Measurements from ENCODE around the gene SEC24B.
"Not testable (repeated sequence)": the region's sequence is repeated elsewhere in the genome, so short reads cannot be mapped to it uniquely, and the experiment has no call there.

SEC24B gene

GRCh38 chr4:109576462-109576861 lies 142.8 kb downstream of the SEC24B start:
- DNase-seq (ENCODE audit: low read depth in 2 of 2) = no peak

GRCh38 chr4:109578846-109579245 lies 145.2 kb downstream of the SEC24B start:
- no peak for DNase-seq (ENCODE audit: low read depth in 2 of 2)

GRCh38 chr4:109579997-109580396 lies 146.4 kb downstream of the SEC24B start:
- DNase-seq (ENCODE audit: low read depth in 2 of 2) = not testable (repeated sequence)

- peak in 1 of 2 donors; percentile 10 for DNase-seq (ENCODE audit: low read depth in 2 of 2)
Observed at GRCh38 chr4:109588176-109588575, 154.6 kb downstream of the SEC24B start.

- DNase-seq (ENCODE audit: low read depth in 2 of 2) = no peak
Observed at GRCh38 chr4:109589119-109589518, 155.5 kb downstream of the SEC24B start.

GRCh38 chr4:109589605-109590004 lies 156.0 kb downstream of the SEC24B start:
- no peak for DNase-seq (ENCODE audit: low read depth in 2 of 2)

Measured in stimulated activated CD8-positive, alpha-beta memory T cell treated with anti-CD3 and anti-CD28 coated beads, Interleukin-15, amount 100 ng/mL, for 4 hours (primary cell).